HG03196 (cell line): ENCODE data around the gene RTN4RL1.
"Not testable (repeated sequence)": the region's sequence is repeated elsewhere in the genome, so short reads cannot be mapped to it uniquely, and the experiment has no call there.

Experiments
- ATAC-seq: cut with Tn5 transposase; IDR thresholded peaks from one replicate; pipeline ENCODE4 v1.9.1; 2021; ENCODE audit not compliant: unreplicated experiment

Gene RTN4RL1

DNA sequence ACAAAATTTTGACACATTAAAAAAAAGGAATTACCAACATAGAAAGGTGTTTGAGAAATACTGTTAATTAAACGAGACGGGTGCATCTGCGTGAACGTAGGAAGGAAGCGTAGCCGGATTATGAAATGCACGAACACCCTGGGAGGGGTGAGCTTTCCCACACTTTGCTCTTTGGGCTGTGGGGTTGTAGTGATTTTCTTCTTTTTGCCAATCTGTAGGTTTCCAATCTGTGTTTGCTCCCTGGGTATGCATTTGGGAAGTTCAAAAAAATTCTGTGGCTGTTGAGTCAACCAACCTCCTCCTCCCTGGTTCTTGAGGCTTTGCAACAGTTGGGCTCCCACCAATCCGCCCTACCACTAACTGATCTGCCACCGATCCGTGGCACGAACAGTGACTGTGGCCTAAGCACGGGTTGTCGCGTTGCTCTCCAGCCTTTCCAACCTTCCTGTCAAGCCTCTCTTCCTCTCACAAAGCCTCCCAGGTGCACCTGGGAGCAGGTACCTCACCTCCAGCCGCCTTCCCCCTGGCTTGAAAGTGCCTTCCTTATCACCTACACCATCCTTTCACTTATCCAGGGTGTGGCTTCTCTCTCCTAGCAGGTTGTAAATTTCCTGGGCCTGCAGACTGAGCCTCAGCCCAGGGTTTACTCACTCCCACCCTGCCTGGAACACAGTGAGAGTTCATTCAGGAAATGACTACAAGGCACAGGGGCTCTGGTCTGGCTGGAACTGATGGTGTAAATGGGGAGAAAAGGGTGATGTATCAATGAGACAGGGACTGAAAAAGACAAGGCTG is 16.6 kb downstream of the RTN4RL1 start:
- no peak for ATAC-seq

DNA sequence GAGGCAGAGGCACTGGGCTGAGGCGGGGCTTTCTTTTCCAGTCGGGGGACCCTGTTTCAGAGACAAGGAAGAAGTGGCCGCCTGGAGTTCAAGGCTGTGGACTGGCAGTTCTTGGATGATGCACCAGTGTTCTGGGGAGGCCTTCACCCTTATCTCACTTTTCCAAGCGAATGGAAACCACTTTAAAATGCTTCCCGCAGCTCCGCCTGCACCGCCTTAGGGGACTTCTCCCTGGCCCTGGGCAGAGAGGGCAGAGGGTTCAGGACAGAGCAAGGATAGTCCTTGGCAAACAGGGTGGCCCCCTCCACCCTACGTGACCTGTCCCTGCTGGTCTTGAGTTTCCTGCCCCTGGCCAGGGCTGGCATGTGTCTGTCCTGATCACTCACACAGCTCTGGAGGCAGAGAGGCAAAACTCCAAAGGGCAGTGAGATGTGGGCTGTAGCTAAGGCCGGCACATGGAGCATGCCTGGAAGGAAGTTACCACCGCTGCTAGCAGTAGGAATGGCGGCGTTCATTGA is 20.6 kb downstream of the RTN4RL1 start:
- ATAC-seq = no peak

DNA sequence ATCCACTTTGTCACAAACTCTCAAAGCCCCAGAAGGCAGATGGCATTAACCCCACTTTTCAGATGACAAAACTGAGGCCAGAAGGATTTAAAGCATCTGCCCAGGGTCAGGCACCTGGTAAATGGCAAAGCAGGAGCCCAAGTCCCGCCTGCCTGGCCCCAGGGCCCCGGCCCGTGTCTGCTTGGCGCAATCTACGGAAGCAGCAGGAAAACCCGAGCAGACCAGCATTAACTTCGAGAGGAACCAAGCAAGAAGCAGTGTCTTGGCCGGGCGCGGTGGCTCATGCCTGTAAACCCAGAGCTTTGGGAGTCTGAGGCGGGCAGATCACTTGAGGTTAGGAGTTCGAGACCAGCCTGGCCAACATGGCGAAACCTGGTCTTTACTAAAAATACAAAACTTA is 21.6 kb downstream of the RTN4RL1 start:
- no peak for ATAC-seq

DNA sequence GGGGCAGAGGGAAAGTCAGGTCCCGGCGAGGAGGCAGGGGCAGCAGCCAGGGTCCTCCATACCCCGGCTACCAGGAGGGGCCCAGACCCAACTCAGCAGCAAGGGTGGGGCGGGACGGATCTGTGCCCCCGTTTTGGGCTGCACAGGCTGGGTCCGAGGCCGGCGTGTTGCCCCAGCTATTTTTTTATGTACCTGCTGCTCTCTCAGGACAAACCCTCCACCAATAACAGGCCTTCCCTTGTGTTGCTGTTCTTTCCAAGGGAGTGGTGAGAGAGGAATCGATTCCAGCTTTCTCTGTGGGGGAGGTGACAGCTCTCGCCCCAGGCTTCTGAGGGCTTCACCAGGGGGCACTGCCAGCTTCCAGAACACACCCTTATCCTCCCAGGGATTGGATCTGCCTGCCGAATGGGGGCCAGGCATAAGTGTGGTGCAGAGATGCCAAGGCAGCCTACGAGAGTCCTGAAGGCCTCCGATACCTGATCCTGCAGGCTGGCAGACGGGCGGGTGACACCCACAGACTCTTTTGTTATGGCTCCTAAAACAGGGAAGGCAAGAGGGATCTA is 22.3 kb downstream of the RTN4RL1 start:
- ATAC-seq = no peak

DNA sequence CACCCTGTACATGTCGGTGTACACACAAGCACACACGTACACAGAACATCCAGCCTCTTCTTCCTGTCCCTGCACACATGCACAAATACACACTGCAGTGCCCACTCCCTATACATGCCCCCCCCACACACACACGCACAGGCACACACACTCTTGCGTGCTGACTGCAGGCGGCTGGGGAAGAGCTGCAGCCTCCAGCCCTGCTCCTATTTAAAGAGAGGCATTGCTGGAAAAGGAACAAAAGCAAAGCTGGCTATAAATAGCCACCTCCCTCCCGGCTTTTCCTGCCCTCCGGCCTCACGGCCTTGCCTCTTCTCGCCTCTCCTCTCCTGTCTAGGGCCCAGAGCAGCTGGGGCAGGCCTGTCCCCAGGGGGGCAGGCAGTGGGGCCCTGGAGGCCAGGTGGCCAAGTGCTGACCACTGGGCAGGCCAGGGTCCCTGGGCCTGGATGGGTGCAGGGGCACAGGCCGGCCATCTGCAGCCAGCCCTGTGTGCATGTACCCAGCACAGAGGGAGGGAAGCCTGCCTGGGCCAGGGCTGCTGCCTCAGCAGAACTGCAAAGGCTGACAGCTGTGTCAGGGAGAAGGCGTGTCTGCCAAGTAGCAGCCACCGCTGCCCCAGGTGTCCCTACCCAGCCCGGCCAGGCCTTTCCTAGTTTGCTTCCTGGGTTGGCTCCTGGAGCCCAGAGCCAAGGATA is 25.4 kb downstream of the RTN4RL1 start:
- no peak for ATAC-seq

DNA sequence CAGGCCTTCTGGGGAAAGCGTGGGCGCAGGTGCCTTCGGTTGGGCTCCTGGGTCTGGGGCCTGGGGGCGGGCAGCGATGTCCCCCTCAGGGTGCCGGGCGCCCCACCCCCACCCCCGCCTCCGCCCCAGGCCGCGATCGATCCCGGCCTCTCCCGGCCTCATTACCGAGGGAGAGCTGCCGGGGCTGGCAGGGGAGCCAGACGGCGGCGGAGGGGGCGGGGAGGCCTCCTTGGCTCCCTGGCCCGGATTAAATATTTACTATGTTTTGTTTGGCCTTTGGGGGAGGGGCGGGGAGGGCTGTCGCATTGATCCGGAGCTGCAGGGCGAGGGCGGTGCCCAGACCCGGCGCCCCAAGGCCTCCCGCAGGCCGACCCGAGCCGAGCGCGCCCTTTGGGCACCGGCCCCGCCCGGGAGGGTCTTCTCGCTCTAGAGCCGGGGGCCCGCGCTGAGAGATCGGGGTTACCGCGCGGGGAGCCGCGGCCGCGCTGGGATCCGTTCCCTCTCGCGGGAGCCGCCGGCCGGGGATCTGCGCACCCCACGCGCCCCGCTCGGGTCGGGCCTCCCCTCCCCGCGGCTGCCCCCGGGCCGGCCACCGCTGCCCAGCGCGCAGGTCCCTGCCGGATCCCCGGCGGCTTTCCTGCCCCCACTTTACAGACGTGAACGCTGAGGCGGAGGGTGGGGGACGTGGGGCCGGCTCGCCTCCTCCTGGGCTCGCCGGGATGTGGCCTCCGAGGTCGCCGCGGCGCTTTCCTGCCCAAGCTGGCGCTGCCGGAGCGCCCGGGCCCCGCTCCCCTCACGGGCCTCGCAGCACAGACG is 27.0 kb downstream of the RTN4RL1 start:
- no peak for ATAC-seq

DNA sequence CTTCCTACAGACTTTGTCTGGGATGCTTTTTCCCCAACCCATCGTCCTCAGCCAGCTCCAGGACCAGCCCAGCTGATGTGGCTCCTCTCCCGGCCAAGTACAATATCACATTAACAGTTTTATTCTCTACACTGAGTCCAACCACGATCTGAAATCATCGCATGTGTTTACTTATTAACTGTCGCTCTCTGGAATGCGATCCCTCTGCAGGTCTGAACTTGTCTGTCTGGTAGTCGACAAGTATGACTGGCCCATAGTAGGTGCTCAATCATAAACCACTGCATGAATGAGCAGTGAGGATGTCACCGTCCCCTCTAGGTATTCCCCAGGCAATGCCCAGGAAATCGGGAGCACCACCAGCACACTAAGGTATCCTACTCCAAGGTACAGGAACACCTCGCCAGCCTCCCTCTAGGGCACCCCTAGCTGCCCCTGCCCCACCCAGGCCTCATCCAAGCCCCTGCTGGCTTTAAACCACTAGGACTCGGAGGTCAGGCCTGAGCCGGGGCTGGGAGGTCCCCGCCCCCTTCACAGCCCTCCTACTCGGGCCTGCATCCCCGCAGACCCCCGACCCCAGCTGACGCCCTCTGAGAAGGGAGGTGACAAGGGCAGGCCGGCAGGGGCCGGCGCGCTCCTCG is 27.7 kb downstream of the RTN4RL1 start:
- ATAC-seq = no peak

DNA sequence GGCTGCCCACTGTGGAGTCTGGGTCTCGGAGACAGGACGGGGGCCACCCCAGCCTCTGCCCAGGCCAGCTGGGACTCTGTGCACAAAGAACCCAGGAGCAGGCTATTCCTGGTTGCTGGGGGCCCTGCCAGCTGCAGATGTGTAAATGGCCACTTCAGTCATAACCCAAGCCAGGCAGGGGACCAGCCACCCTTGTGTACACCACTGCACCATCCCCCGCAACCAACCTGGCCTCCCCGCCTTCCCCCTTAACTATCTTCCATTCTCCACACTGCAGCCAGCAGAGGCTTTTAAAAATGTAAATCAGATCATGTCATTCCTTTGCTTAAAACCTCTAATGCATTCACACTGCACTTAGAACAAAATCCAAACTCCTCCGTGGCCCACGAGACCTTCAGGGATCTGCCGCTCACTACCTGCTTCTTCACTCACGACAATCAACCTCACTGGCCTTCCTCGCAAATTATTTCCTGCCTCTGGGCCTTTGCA is 28.3 kb downstream of the RTN4RL1 start:
- no peak for ATAC-seq

DNA sequence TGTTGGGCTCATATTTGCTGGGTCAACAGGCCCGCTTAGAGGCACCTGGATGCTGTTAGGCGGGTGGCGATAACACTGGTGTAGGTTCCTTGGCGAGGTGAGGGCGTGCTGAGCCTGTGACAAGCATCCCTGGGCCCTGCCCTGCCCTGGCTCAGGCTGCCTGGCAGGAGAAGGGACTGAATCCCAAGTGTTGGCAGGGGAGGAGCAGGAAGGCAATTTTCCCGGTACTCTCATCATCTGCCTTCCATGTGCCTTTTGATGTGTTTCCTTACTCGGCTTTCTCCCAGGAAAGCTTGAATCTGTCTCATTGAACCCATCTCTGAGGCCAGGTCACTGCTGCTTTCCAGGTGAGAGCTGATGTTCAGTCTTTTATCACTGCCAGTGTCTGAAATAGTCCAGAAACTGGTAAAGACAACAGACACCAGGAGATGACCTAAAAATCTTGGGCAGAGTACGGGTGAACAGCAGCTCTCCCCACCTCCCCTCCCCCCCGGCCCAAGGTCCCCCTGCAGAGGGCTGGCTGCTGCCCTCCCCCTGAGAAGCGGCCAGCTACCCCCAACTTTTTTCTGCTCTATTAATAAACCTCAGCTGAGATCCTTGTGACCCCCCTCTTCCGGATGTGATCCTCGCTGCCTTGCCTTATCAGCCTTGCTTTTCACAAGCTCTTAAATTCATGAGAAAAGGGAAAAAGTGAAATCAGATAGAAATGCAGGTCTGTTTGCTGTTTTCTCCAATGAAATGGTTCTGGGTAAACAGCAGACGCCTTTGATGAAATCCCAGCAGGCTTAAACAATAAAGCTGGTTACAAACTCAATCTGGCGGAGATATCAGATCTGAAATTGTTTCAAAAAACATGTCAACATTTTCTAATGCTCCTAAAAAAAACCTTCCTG is 29.0 kb downstream of the RTN4RL1 start:
- no peak for ATAC-seq

DNA sequence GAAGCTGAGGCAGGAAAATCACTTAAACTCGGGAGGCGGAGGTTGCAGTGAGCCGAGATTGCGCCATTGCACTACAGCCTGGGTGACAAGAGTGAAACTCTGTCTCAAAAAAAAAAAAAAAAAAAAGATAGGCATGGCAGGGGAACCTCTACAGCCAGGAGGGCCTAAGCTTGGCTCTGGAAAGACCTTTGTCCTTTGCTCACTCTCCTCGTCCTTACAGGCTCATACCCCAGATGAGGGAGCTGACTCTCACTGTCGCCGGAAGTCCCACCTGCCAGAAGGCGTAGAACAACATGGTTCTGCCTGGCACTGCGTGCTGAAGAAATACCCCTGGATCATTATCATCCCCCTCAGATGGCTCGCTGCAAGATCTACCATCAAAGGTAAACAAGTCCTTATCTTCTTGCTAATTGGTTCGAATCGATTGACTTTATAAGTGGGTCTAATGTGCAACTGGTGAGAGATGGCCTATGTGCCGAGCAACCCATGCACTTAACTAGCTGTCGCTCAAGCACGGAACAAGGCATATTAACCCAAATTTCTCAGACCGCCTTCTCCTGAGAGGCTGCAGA is 29.7 kb downstream of the RTN4RL1 start:
- ATAC-seq = no peak

DNA sequence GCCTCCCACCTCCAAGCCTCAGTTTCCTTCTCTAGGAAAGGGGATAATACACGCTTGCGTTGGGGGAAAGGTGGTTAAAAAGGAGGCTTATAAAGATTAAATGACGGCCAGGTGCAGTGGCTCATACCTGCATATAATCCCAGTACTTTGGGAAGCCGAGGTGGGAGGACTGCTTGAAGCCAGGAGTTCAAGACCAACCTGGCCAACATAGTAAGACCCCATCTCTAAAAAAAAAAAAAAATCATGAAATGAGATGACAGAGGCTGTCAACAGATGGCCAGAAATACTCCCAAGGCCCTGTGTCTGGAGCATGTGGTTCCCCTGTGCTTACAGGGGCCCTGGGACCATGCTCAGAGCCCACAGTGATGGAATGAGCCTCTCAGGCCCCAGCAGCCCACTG is 30.4 kb downstream of the RTN4RL1 start:
- ATAC-seq = no peak

DNA sequence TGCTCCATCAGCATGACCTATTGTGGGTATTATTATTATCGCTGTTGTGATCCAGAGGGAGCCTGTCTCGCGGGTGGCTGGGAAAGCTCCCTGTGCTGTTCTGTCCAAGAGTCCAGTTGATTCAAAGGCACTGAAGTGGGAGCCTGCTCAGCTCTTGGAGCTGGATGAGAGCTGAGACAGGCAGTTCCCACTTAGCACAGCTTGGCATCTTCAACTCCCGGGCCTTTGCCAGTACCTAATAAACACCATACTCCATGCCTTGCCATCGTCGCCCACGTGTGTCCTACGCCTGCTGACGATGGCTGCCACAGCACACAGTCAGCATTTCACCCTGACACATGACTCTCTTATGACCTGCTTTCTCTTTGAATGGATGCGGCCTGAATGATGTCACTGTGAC is 32.6 kb downstream of the RTN4RL1 start:
- no peak for ATAC-seq

DNA sequence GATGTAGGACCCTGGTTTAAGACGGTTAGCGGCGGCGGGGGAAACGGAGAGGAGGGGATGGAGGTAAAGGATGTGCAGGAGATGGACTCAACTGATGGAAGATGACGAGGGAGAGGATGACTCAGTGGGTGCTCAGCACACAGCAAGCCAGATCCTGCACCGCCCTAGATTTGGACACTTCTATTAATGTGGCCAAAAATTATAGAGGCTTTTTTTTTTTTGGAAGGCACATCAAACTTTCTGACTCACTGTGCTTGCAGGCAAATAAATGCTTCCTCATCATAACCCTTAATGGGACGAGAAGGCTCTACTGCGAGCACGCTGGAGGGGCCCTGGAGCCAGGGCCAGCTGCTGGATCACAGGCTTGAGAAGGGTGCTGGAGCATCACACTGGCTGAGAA is 36.0 kb downstream of the RTN4RL1 start:
- no peak for ATAC-seq

DNA sequence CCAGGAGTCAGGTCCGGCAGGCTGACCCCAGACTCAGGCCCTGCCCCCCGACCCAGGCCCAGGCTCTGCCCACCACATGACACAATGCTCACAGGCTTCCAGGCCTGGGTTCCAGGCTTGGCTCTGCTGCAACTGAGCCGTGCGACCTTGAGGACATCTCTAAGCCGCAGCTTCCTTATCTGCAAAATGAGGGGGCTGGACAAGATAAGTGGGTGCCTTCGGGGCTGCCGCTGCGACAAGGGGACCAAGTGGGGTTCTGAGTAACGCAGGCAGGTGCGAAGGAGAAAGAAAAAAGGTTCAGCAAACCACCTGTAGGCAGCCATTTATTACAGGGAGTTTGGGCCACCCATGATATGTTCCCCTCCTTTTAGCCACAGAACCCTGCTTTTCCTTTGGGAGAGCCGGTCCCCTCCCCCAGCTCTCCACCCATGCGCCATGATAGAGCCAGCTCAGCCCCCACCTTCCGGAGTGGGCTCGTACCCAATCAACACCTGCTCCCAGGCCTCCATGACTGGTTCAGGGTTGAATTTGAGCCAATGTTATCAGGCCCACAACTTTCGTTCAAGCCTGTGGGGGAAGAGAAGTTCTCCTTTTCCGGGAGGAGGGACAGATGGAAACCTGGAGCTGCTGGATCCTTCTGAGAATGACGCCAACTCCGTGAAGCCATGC is 38.2 kb downstream of the RTN4RL1 start:
- ATAC-seq = no peak

DNA sequence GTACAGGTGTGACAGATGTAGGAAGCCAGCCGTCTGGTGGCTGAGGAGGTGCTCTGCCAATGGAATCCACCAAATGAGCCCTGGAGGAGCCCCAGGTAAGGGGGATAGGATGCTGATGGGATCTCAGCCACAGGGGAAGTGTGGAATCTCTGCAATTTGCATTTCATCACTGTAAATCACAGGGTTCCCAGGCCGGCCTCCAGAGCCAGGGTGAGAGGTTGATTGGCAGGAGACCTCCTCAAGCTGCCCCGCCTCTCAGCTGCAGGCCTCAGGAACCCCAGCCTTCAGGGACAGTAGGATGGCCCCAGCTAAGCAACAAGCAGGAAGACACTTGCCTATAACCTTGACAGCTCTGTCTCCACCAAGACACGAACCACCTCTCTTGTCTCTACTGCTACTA is 39.4 kb downstream of the RTN4RL1 start:
- ATAC-seq = no peak

DNA sequence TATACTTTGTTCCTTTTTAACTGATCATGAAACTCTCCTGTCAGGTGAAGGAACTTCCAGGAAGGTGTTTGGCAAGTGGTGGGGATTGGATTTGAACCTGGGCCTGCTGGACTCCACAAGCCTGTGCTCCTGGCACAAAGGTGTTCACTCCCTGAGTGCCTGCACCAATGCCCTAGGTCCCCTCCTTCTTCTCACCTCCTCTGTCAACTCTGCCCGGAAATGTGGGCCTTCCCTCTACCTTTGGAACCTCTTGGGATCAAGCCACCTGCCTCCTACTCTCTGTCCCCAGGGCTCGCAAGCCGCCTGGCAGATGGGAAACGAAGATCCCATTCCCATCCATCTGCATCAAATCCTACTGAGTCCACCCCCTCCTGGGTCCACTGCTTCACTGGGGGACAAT is 40.0 kb downstream of the RTN4RL1 start:
- ATAC-seq = no peak

DNA sequence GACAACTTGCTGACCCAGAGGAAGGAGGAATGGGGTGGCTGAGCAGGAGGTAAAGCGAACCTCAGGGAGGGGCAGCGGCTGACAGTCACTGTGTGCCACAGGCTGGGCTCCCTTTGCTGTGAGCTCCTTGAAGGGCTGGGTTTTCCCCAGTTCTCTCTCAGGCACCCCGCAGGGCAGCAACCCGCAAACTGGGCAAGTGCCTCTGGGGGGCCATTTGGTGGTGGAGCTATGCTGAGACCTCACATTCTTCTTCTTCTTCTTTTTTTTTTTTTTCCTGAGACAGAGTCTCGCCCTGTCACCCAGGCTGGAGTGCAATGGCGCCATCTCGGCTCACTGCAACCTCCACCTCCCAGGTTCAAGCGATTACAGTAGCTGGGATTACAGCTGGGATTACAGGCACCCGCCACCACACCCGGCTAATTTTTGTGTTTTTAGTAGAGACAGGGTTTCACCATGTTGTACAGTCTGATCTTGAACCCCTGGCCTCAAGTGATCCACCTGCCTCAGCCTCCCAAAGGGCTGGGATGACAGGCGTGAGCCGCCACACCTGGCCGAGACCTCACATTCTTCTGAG is 42.3 kb downstream of the RTN4RL1 start:
- not testable (repeated sequence) for ATAC-seq

DNA sequence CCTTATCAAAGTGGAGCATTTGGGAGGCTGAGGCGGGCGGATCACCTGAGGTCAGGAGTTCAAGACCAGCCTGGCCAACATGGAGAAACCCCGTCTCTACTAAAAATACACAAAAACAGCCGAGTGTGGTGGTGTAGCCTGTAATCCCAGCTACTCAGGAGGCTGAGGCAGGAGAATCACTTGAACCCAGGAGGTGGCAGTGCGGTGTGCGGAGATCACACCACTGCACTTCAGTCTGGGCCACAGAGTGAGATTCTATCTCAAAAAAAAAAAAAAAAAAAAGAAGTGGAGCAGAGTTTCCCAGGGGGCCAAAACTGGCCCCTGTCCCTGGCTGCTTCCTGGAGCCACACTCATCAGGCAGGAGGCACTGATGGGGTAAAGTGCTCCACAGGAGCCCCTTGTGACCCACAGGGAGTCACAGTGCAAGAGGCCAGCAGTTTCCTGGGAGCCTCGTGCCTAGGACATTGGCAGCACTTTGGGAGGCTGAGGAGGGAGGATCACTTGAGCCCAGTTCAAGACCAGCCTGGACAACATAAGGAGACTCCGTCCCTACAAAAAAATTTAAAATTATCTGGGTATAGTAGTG is 44.4 kb downstream of the RTN4RL1 start:
- ATAC-seq = no peak
